SK-N-MC (cell line): ENCODE measurements around the gene RELN.

ENCODE experiments used
- EZH2 ChIP-seq: fragments of 200-600 bp; sonication (generic); IDR thresholded peaks from one replicate; pipeline ENCODE4 v1.6.1; 2017; ENCODE audit warnings: antibody characterized with exemption
- POLR2AphosphoS5 ChIP-seq: IDR thresholded peaks from 2 replicates; pipeline ENCODE4 v1.6.1; 2012; ENCODE audit warnings: mild to moderate bottlenecking, low read depth, low read length, borderline replicate concordance

DNA sequence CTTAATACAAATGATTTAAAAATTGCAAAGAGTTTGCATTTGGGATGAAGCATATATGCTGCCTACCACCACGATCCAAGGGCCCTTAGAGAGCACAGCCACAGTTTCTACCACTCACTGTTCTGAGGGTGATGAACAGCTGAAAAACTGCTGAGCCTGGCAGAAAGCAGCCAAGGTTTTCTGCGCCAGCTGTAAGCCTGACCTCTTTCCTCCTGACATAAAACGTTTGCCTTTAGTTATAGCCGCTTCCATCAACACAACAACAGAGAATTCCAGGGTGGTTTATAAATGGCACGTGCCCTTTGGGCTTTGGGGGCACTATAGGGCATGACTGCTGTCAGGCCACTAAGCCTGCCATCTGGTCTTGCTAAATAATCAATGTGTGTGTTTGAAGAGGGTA is 222.8 kb downstream of the RELN start:
- no peak for TF ChIP-seq POLR2AphosphoS5
- no peak for TF ChIP-seq EZH2
